H1 (cell line): Measurements from ENCODE around the gene SHC1. TPM values are rescaled to one million over a fixed set of nuclear protein-coding genes. Genes with fewer than 3 reads are reported as not detected.

Experiments
- CTCF ChIA-PET: fragments of 300-600 bp; sonication (Branson Sonifier 250); formaldehyde crosslinking; loops from one replicate; lab custom pipeline; 2021; ENCODE audit not compliant: partially characterized antibody; lab: Charles Lee
- POLR2A ChIA-PET: fragments of 300-600 bp; sonication (Branson Sonifier 250); formaldehyde crosslinking; loops from one replicate; lab custom pipeline; 2021; ENCODE audit warnings: inconsistent platforms; ENCODE audit not compliant: partially characterized antibody; lab: Charles Lee
- DNase-seq, 2 experiments: peaks; one replicate each; pipeline versions ENCODE4 v3.0.0 to v3.0.0-alpha.2; 2010 to 2022; ENCODE audit warnings: low spot score in 2 of 2, low read depth in 1 of 2, mixed read lengths in 1 of 2
- FAIRE-seq: peaks from 2 replicates; lab custom pipeline; 2011; peaks lifted over from hg19 to GRCh38; lab: Jason Lieb, UNC
- H2AFZ ChIP-seq: 2 replicates; pipeline ENCODE4 v1.8.1; 2012; ENCODE audit warnings: low read length, inconsistent platforms
- H2AK5ac ChIP-seq: 2 replicates; pipeline ENCODE4 v1.6.1; 2013; ENCODE audit warnings: low read depth, low read length
- H2BK120ac ChIP-seq: replicated peaks from 2 replicates; pipeline ENCODE3; 2013; ENCODE audit warnings: low read depth, low read length, inconsistent platforms
- H2BK12ac ChIP-seq: 2 replicates; pipeline ENCODE4 v1.6.1; 2013; ENCODE audit warnings: low read depth, low read length
- H2BK15ac ChIP-seq: 2 replicates; pipeline ENCODE4 v1.6.1; 2013; ENCODE audit warnings: low read length
- H2BK20ac ChIP-seq: 2 replicates; pipeline ENCODE4 v1.6.1; 2013; ENCODE audit warnings: low read length
- H2BK5ac ChIP-seq: 2 replicates; pipeline ENCODE4 v1.6.1; 2013; ENCODE audit warnings: low read depth, low read length
- H3K14ac ChIP-seq: 2 replicates; pipeline ENCODE4 v1.6.1; 2013; ENCODE audit warnings: inconsistent platforms; ENCODE audit not compliant: insufficient read length
- H3K18ac ChIP-seq: 2 replicates; pipeline ENCODE4 v1.6.1; 2013; ENCODE audit warnings: low read length; ENCODE audit errors: extremely low read depth
- H3K23ac ChIP-seq: 2 replicates; pipeline ENCODE4 v1.6.1; 2013; ENCODE audit warnings: inconsistent platforms; ENCODE audit not compliant: insufficient read length
- H3K23me2 ChIP-seq: 2 replicates; pipeline ENCODE4 v1.6.1; 2013; ENCODE audit warnings: low read depth, low read length
- H3K27ac ChIP-seq: 2 replicates; pipeline ENCODE4 v1.6.1; 2011; ENCODE audit warnings: low read depth, low read length, inconsistent platforms
- H3K27me3 ChIP-seq, 4 experiments: replicated peaks in 1 of 4; 1 replicate in 1 of 4; 2 replicates in 3 of 4; pipeline versions ENCODE4 v1.6.1 to v1.8.1; 2011 to 2013; ENCODE audit warnings: low read length in 3 of 4, mild to moderate bottlenecking in 3 of 4, inconsistent platforms in 2 of 4, mixed read lengths in 2 of 4, moderate library complexity in 1 of 4; ENCODE audit not compliant: control insufficient read depth in 3 of 4, insufficient read depth in 3 of 4; ENCODE audit errors: extremely low read depth in 1 of 4
- H3K36me3 ChIP-seq, 4 experiments: 2 replicates each; pipeline versions ENCODE4 v1.6.1 to v1.8.1; 2011 to 2013; ENCODE audit warnings: mild to moderate bottlenecking in 4 of 4, low read length in 3 of 4, moderate library complexity in 2 of 4, control low read depth in 1 of 4, inconsistent platforms in 1 of 4; ENCODE audit not compliant: insufficient read depth in 4 of 4, control insufficient read depth in 2 of 4
- H3K4ac ChIP-seq: replicated peaks from 2 replicates; pipeline ENCODE3; 2013; ENCODE audit warnings: low read length, low read depth, mixed read lengths, inconsistent platforms; ENCODE audit not compliant: insufficient read length
- H3K4me1 ChIP-seq, 4 experiments: replicated peaks in 1 of 4; 1 replicate in 1 of 4; 2 replicates in 3 of 4; pipeline versions ENCODE4 v1.6.1 to v1.8.1; 2011 to 2013; ENCODE audit warnings: low read length in 3 of 4, inconsistent platforms in 2 of 4, mixed read lengths in 1 of 4; ENCODE audit not compliant: insufficient read depth in 4 of 4, control insufficient read depth in 3 of 4
- H3K4me2 ChIP-seq, 2 experiments: 2 replicates each; pipeline versions ENCODE4 v1.6.1 to v1.8.1; 2011 to 2013; ENCODE audit warnings: low read depth in 2 of 2, low read length in 2 of 2, control low read depth in 1 of 2, inconsistent platforms in 1 of 2, mild to moderate bottlenecking in 1 of 2; ENCODE audit not compliant: insufficient read depth in 1 of 2
- H3K4me3 ChIP-seq, 4 experiments: fragments of 200-600, 300-600 bp in 1 of 4; sonication (generic), shearing (Covaris generic), sonication (Bioruptor Twin) in 1 of 4; 2 replicates each; pipeline versions ENCODE4 v1.5.1 to v1.8.1; 2011 to 2016; ENCODE audit warnings: low read length in 4 of 4, low read depth in 3 of 4, control low read depth in 2 of 4, inconsistent platforms in 2 of 4, mild to moderate bottlenecking in 2 of 4, mixed read lengths in 1 of 4, moderate library complexity in 1 of 4; ENCODE audit not compliant: insufficient read depth in 2 of 4; ENCODE audit errors: extremely low read depth in 1 of 4
- H3K56ac ChIP-seq: replicated peaks from 2 replicates; pipeline ENCODE3; 2013; ENCODE audit warnings: low read depth, mild to moderate bottlenecking, mixed read lengths, low read length, inconsistent platforms; ENCODE audit not compliant: insufficient read length
- H3K79me1 ChIP-seq: 2 replicates; pipeline ENCODE4 v1.6.1; 2013; ENCODE audit warnings: low read depth, low read length, control low read depth
- H3K79me2 ChIP-seq, 2 experiments: 2 replicates each; pipeline versions ENCODE4 v1.6.1 to v1.8.1; 2012 to 2013; ENCODE audit warnings: low read length in 2 of 2, mild to moderate bottlenecking in 2 of 2, inconsistent platforms in 1 of 2; ENCODE audit not compliant: insufficient read depth in 2 of 2, control insufficient read depth in 1 of 2
- H3K9ac ChIP-seq, 4 experiments: replicated peaks in 1 of 4; 1 replicate in 1 of 4; 2 replicates in 3 of 4; pipeline versions ENCODE4 v1.6.1 to v1.8.1; 2011 to 2013; ENCODE audit warnings: low read depth in 3 of 4, low read length in 3 of 4, control low read depth in 2 of 4, mild to moderate bottlenecking in 2 of 4, moderate library complexity in 2 of 4, inconsistent platforms in 1 of 4; ENCODE audit errors: extremely low read depth in 1 of 4
- H3K9me3 ChIP-seq, 2 experiments: 2 replicates each; pipeline versions ENCODE4 v1.6.1 to v1.8.1; 2012 to 2013; ENCODE audit warnings: mild to moderate bottlenecking in 2 of 2, moderate library complexity in 2 of 2, control low read depth in 1 of 2, inconsistent platforms in 1 of 2, low read depth in 1 of 2, low read length in 1 of 2, mixed read lengths in 1 of 2; ENCODE audit not compliant: insufficient read depth in 2 of 2
- H4K20me1 ChIP-seq, 2 experiments: replicated peaks in 1 of 2; 2 replicates each; pipeline versions ENCODE3 to v1.8.1; 2011 to 2013; ENCODE audit warnings: inconsistent platforms in 2 of 2, low read length in 2 of 2, mild to moderate bottlenecking in 1 of 2; ENCODE audit not compliant: insufficient read depth in 2 of 2, control insufficient read depth in 1 of 2
- H4K5ac ChIP-seq: 2 replicates; pipeline ENCODE4 v1.6.1; 2013; ENCODE audit warnings: low read length, low read depth, mixed read lengths, inconsistent platforms; ENCODE audit not compliant: insufficient read length
- H4K8ac ChIP-seq: 2 replicates; pipeline ENCODE4 v1.8.0; 2013; ENCODE audit warnings: mild to moderate bottlenecking, moderate library complexity, low read length, inconsistent platforms; ENCODE audit not compliant: insufficient read depth; ENCODE audit errors: extremely low read depth
- H4K91ac ChIP-seq: replicated peaks from 2 replicates; pipeline ENCODE3; 2013; ENCODE audit warnings: low read length, mixed read lengths, inconsistent platforms; ENCODE audit not compliant: insufficient read length
- KDM1A ChIP-seq: fragments of 200-600, 300-600 bp; sonication (generic); IDR thresholded peaks from 2 replicates; pipeline ENCODE4 v1.7.1; 2016; ENCODE audit warnings: mild to moderate bottlenecking, low read length, borderline replicate concordance
- SIN3A ChIP-seq, 2 experiments: IDR thresholded peaks in 1 of 2; conservative IDR thresholded peaks in 1 of 2; 2 replicates each; pipeline ENCODE4 v1.6.1; 2011 to 2012; ENCODE audit warnings: low read length in 2 of 2, improper control_type of control experiment in 1 of 2, low read depth in 1 of 2, mild to moderate bottlenecking in 1 of 2
- WGBS, 2 experiments: shearing (Covaris generic) in 1 of 2; methylation state at CpG; one replicate each; pipeline versions ENCODE4 v1.1.6 to v1.1.7; 2013 to 2015; ENCODE audit warnings: low lambda C conversion rate in 2 of 2, mixed read lengths in 2 of 2, inconsistent platforms in 1 of 2, low coverage in 1 of 2, missing lambda C conversion rate in 1 of 2; ENCODE audit not compliant: insufficient replicate concordance in 2 of 2, insufficient coverage in 1 of 2, insufficient read length in 1 of 2; ENCODE audit errors: extremely low coverage in 1 of 2, missing lambda C conversion rate in 1 of 2; 5-methylcytosine and 5-hydroxymethylcytosine counted together
- polyA plus RNA-seq, 7 experiments: library from polyadenylated mRNA; depleted of rRNA in 3 of 7; stranded (reverse) in 5 of 7; unstranded in 2 of 7; fragments of >200 nt in 5 of 7; fragments of 200-250 nt in 2 of 7; gene quantifications; 1 replicate in 5 of 7; 2 replicates in 1 of 7; 4 replicates in 1 of 7; pipeline versions ENCODE4 v1.2.1 to v1.2.3, GENCODE V29; 2011 to 2013; ENCODE audit warnings: missing spikeins in 2 of 7, mixed read lengths in 2 of 7
- total RNA-seq: library from RNA; stranded (reverse); fragmentation: NEBNext Ultra II Directional; extraction: Animal tissue kit (Norgen Biotek cat#: 25700); gene quantifications from 2 replicates; pipeline ENCODE4 v1.2.1, GENCODE V29; 2021

The SHC1 gene
- total and polyA plus RNA-seq, 2 of the 8 experiments (the other 6 are each of a cell fraction or from before 2014, with no cell fraction given) = 177 to 212 TPM

DNA sequence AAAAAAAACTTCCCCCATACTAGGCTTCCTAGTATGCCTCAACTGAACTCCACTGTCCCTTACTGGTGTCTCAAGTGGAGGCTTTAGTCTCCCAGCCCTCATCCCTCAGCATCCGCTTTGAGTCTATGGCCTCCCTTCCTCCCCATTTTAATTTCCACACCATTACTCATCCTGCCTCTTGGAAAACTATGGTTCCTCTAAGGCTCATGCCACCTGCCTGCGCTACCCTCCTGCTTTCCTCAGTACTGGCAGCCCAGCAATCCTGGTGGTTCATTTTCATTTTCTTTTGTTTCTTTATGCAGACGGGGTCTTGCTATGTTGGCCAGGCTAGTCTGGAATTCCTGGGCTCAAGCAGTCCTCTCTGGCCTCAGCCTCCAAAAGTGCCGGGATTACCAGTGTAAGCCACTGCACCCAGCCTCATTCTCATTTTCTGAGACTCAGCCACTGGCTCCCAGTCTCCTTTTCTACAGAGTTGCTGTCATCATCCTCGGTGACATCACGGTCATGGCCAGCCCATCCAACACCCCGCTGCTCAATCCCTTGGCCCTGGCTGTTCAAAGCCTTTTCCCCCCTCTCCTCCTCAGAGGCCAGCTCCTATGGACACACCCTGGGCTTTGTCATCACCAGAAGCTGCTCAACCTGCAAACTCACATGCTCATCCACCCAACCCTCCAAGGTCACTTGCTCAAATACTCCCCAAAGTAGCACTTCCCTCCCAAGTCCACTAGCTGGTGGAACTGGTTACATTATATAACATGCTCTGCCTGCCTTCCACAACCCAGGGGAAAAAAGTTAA, 31.7 kb downstream of the SHC1 start:
- Histone ChIP-seq H3K4me2 (no peak overlapping the region; a peak in 1 of 4 replicates), H3K79me2 (no peaks in the 10 kb centered on the region), H3K9me3 (no peaks in the 10 kb centered on the region), H2BK15ac (0 out of 2 replicates have a peak overlapping the region, but pooled peaks have one; percentile 18), H3K56ac (no peak overlapping the region), H2BK5ac (no peak overlapping the region), H2BK120ac (no peak overlapping the region), H3K9ac (no peak overlapping the region), H3K27ac (no peak overlapping the region), H3K4me1 (peaks cover 4 to 9% (median 7%) of the 10 kb centered on the region in 4 experiments; a peak in 6 of 7 replicates), H2BK12ac (0 out of 2 replicates have a peak overlapping the region, but pooled peaks have one; percentile 68), H2AK5ac (no peak overlapping the region), H4K20me1 (no peaks in the 10 kb centered on the region), H3K27me3 (no peaks in the 10 kb centered on the region), H4K8ac (no peak overlapping the region), H3K79me1 (no peaks in the 10 kb centered on the region; the same call in 1 of the 2 replicates), H3K4ac (no peak overlapping the region), H3K4me3 (no peak overlapping the region), H3K36me3 (no peaks in the 10 kb centered on the region), H3K18ac (no peak overlapping the region), H2BK20ac (0 out of 2 replicates have a peak overlapping the region, but pooled peaks have one; percentile 9), H3K23me2 (peaks cover 12% of the 10 kb centered on the region), H3K23ac (no peak overlapping the region), H4K91ac (no peak overlapping the region), H4K5ac (no peak overlapping the region), H3K14ac (no peak overlapping the region), H2AFZ (no peak overlapping the region)
- TF ChIP-seq SIN3A (conservative IDR thresholded peaks at IDR 0.05 in 1 of 2, IDR thresholded peaks at IDR 0.05 in 1 of 2; ENCODE audit: low read depth in 1 of 2, low read length in 2 of 2) (no peak), KDM1A (peak; percentile 50; the same call in 1 of the 2 replicates)
- ChIA-PET CTCF (interaction anchor here (0.5 to 1.3 kb wide), 5 partner anchors 43 to 269 kb away, joined by 3 to 5 read pairs (median 4); no protein-coding TSS in a partner anchor), POLR2A (interaction anchor here (0.9 kb wide), 1 partner anchor 13 kb away, joined by 6 read pairs; no protein-coding TSS in a partner anchor)
- FAIRE-seq (no peak), DNase-seq (no peak)
- WGBS, 2 experiments = 95% methylated on average over 7 of the region's 7 CpGs; no CpG with 5 or more reads in 1 of the 2 experiments
